ENCODE results near the gene LARGE1.

DNA sequence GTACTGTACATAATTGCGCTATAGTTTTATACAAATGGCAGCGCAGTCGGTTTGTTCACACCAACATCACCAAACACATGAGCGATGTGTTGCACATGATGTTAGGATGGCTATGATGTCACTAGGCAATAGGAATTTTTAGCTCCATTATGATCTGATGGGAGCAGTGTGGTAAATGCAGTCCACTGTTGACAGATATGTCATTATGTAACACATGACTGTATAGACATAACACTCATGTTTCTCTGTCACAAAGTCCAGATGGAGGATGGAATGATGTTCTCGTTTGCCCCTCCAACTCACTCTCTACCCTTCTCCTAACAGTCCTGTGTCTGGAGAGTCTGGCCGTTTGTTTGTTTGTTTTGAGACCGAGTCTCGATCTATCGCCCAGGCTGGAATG lies 288.5 kb downstream of the LARGE1 start:
- no peak for TF ChIP-seq EGR1 (IDR thresholded peaks at IDR 0.05; ENCODE audit: borderline replicate concordance, low read depth, low read length)
- no peak for TF ChIP-seq EZH2 (IDR thresholded peaks at IDR 0.05; ENCODE audit: low read depth, low read length, severe bottlenecking)
- no peak for TF ChIP-seq TEAD4 (IDR thresholded peaks at IDR 0.05; ENCODE audit: low read depth, low read length)
- no peak for TF ChIP-seq POLR2A (IDR thresholded peaks at IDR 0.05; ENCODE audit: control extremely low read depth in 1 of 2, low read depth in 2 of 2, low read length in 2 of 2)
- TF ChIP-seq GABPA (IDR thresholded peaks at IDR 0.05; ENCODE audit: borderline replicate concordance, insufficient read depth, low read length): no peak
- no peak for TF ChIP-seq EP300 (IDR thresholded peaks at IDR 0.05; ENCODE audit: borderline replicate concordance in 1 of 2, low read depth in 2 of 2, low read length in 2 of 2)
